Activated CD4-positive, alpha-beta T cell treated with anti-CD3 and anti-CD28 coated beads, Interleukin-2, amount 50 U/mL, for 48 hours (primary cell): ENCODE measurements around the gene TEX11.
"Not testable (repeated sequence)": the region's sequence is repeated elsewhere in the genome, so short reads cannot be mapped to it uniquely, and the experiment has no call there.

Source experiments
- DNase-seq, 2 experiments: peaks; one replicate each; pipeline ENCODE4 v3.0.0-alpha.2; 2020

The TEX11 gene

GRCh38 chrX:70908541-70908940 is at the start of gene TEX11:
Gene TEX11 (minus strand): TSS chrX:70908711. CDS start chrX:70907789, 922 bp downstream.
- no peak for DNase-seq

GRCh38 chrX:70954871-70955270 is 46.4 kb upstream of the TEX11 start:
- no peak for DNase-seq

GRCh38 chrX:70924294-70924911 is 15.9 kb upstream of the TEX11 start:
- DNase-seq: no peak

- DNase-seq: no peak
Observed at GRCh38 chrX:70922774-70923473, 14.4 kb upstream of the TEX11 start.

GRCh38 chrX:70921709-70922352 is 13.3 kb upstream of the TEX11 start:
- no peak for DNase-seq

GRCh38 chrX:70916754-70917153 is 8.2 kb upstream of the TEX11 start:
- no peak for DNase-seq

GRCh38 chrX:70907900-70908299 is 611 bp downstream of the TEX11 start:
- no peak for DNase-seq

GRCh38 chrX:70901465-70901864 is 7.0 kb downstream of the TEX11 start:
- no peak for DNase-seq

GRCh38 chrX:70890441-70890840 is 18.1 kb downstream of the TEX11 start:
- DNase-seq: not testable (repeated sequence)

GRCh38 chrX:70878902-70879301 is 29.6 kb downstream of the TEX11 start:
- DNase-seq: no peak

- no peak for DNase-seq
Observed at GRCh38 chrX:70852294-70852693, 56.2 kb downstream of the TEX11 start.

GRCh38 chrX:70844081-70844480 is 64.4 kb downstream of the TEX11 start:
- DNase-seq: not testable (repeated sequence)

- DNase-seq: not testable (repeated sequence)
Observed at GRCh38 chrX:70843620-70844019, 64.9 kb downstream of the TEX11 start.

- DNase-seq: no peak
Observed at GRCh38 chrX:70834589-70834988, 73.9 kb downstream of the TEX11 start.

GRCh38 chrX:70826715-70827114 is 81.8 kb downstream of the TEX11 start:
- no peak for DNase-seq

GRCh38 chrX:70825366-70825765 is 83.1 kb downstream of the TEX11 start:
- DNase-seq: no peak

GRCh38 chrX:70808942-70809940 is 99.3 kb downstream of the TEX11 start:
- DNase-seq: no peak

- no peak for DNase-seq
Observed at GRCh38 chrX:70806081-70806480, 102.4 kb downstream of the TEX11 start.

- DNase-seq: not testable (repeated sequence)
Observed at GRCh38 chrX:70796742-70797141, 111.8 kb downstream of the TEX11 start.

- no peak for DNase-seq
Observed at GRCh38 chrX:70774223-70774622, 134.3 kb downstream of the TEX11 start.

GRCh38 chrX:70769659-70770227 is 138.8 kb downstream of the TEX11 start:
- no peak for DNase-seq

GRCh38 chrX:70762285-70762684 is 146.2 kb downstream of the TEX11 start:
- no peak for DNase-seq
